Cerebellar cortex (tissue), 1 donor: ENCODE results near the gene UBE2QL1.
A peak's percentile ranks its signal among the peaks of the same experiment; 100 is the strongest.

Experiments
- DNase-seq: peaks from one replicate; pipeline ENCODE4 v3.0.0-alpha.2; 2015; ENCODE audit warnings: low spot score

UBE2QL1 gene

GRCh38 chr5:6430418-6431028 lies 18.1 kb upstream of the UBE2QL1 start:
- DNase-seq, result peak; percentile 97

- no peak for DNase-seq
Observed at GRCh38 chr5:6431214-6432195, 17.2 kb upstream of the UBE2QL1 start.

GRCh38 chr5:6432206-6432605 lies 16.5 kb upstream of the UBE2QL1 start:
- no peak for DNase-seq

GRCh38 chr5:6434731-6435130 lies 13.9 kb upstream of the UBE2QL1 start:
- no peak for DNase-seq

- peak; percentile 72 for DNase-seq
Observed at GRCh38 chr5:6435356-6435755, 13.3 kb upstream of the UBE2QL1 start.

- no peak for DNase-seq
Observed at GRCh38 chr5:6436715-6437331, 11.8 kb upstream of the UBE2QL1 start.

- no peak for DNase-seq
Observed at GRCh38 chr5:6439588-6440550, 8.8 kb upstream of the UBE2QL1 start.

- DNase-seq, result no peak
Observed at GRCh38 chr5:6442333-6442732, 6.3 kb upstream of the UBE2QL1 start.

GRCh38 chr5:6443326-6443725 lies 5.3 kb upstream of the UBE2QL1 start:
- no peak for DNase-seq

- DNase-seq, result no peak
Observed at GRCh38 chr5:6446042-6446441, 2.6 kb upstream of the UBE2QL1 start.

GRCh38 chr5:6446626-6447309 lies 1.9 kb upstream of the UBE2QL1 start:
- DNase-seq, result no peak

- DNase-seq, result no peak
Observed at GRCh38 chr5:6447384-6448140, 1.1 kb upstream of the UBE2QL1 start.

GRCh38 chr5:6448141-6448491 lies 543 bp upstream of the UBE2QL1 start:
- DNase-seq, result no peak

GRCh38 chr5:6449465-6450158 lies 953 bp downstream of the UBE2QL1 start:
- DNase-seq, result no peak

- DNase-seq, result peak; percentile 53
Observed at GRCh38 chr5:6450319-6450833, 1.7 kb downstream of the UBE2QL1 start.

- DNase-seq, result peak; percentile 90
Observed at GRCh38 chr5:6452622-6453504, 4.2 kb downstream of the UBE2QL1 start.

GRCh38 chr5:6453937-6454560 lies 5.4 kb downstream of the UBE2QL1 start:
- DNase-seq, result no peak

GRCh38 chr5:6454628-6455053 lies 6.0 kb downstream of the UBE2QL1 start:
- DNase-seq, result peak; percentile 59
